Ascending aorta (tissue), 2 donors: ENCODE measurements around the gene HCRTR1. TPM values are rescaled to one million over a fixed set of nuclear protein-coding genes. Genes with fewer than 3 reads are reported as not detected.

Experiments used
- DNase-seq, 2 donors: peaks; one replicate each; pipeline ENCODE4 v3.0.0-alpha.2; 2019; ENCODE audit warnings: low spot score in 2 of 2
- H3K27ac ChIP-seq, 2 donors: fragments of 200-600 bp; sonication (generic); one replicate each; pipeline ENCODE4 v1.5.1; 2016 to 2017; ENCODE audit warnings: mild to moderate bottlenecking in 1 of 2
- H3K27me3 ChIP-seq: fragments of 200-600 bp; sonication (generic); one replicate; pipeline ENCODE4 v1.5.1; 2017
- H3K36me3 ChIP-seq, 2 donors: fragments of 200-600 bp; sonication (generic); one replicate each; pipeline ENCODE4 v1.5.1; 2016
- H3K4me1 ChIP-seq, 2 donors: fragments of 200-600 bp; sonication (generic); one replicate each; pipeline ENCODE4 v1.5.1; 2016 to 2017; ENCODE audit warnings: mild to moderate bottlenecking in 1 of 2
- H3K4me3 ChIP-seq, 2 donors: fragments of 200-600 bp; sonication (generic); one replicate each; pipeline ENCODE4 v1.5.1; 2016 to 2017; ENCODE audit warnings: mild to moderate bottlenecking in 1 of 2
- H3K9me3 ChIP-seq, 2 donors: fragments of 200-600 bp; sonication (generic); one replicate each; pipeline ENCODE4 v1.5.1; 2016
- intact Hi-C: fragments of 100-400 bp; cut with DNase I; formaldehyde crosslinking; loops from one replicate; pipeline ENCODE4 v1.15.1; 2023
- total RNA-seq: library from RNA; depleted of rRNA; stranded (reverse); fragments of >200 nt; gene quantifications from one replicate; pipeline ENCODE4 v1.1.0, GENCODE V29; 2016
- TF ChIP-seq, protein P1 (sequence below), 3 experiments: fragments of 200-600 bp in 2 of 3; fragments of 450-650 bp in 1 of 3; sonication (generic) in 2 of 3; IDR thresholded peaks; one replicate each; pipeline ENCODE4 v1.5.1; 2016 to 2019; ENCODE audit warnings: antibody characterized with exemption in 3 of 3, mild to moderate bottlenecking in 1 of 3, moderate library complexity in 1 of 3

Gene HCRTR1
- total RNA-seq, 1 donor from 2014 or later = not detected

DNA sequence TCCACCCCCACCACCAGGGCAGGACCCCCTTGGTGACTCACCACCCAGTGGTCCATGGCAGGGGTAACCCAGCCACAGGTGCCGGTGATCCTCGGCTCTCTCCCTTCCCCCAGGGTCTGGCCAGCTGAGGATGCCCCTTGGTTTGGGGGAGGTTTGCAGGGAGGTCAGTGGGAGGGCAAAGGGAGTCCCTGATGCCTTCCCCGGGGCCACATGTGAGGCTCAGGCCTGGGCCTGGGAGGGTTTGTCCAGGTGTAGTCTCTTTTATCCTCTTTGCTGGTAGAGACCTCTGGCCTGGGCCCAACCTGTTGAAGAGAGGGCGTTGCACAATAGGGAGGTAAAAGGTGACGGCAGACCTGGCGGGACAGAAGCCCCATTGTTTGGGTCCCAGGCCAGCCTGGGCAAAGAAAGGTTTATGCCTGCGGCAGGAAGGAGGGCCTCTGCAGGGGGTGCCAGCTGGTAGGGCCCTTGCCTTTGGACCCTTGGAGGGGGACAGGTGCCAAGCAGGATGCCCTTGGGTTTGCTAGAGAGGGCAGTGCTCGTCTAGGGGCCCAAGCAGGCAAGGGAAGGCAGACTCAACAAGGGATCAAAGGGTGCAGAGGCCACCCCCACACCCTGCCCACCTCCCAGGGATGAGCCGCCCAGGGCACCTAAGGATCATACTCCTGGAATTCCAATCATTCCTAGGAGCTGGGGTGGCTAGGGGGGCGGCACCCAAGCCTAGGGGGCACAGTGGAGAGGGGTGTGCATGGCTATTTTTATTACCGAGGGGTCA is 41.9 kb upstream of the HCRTR1 start:
- Histone ChIP-seq H3K27me3 (no peaks in the 10 kb centered on the region), H3K4me3 (peak overlapping the region; percentile 55 to 89), H3K27ac (peak overlapping the region; percentile 93 to 97), H3K9me3 (no peaks in the 10 kb centered on the region), H3K36me3 (no peaks in the 10 kb centered on the region), H3K4me1 (peaks cover 18 to 38% of the 10 kb centered on the region in 2 donors)
- no peak for DNase-seq
- TF ChIP-seq, protein P1, sequence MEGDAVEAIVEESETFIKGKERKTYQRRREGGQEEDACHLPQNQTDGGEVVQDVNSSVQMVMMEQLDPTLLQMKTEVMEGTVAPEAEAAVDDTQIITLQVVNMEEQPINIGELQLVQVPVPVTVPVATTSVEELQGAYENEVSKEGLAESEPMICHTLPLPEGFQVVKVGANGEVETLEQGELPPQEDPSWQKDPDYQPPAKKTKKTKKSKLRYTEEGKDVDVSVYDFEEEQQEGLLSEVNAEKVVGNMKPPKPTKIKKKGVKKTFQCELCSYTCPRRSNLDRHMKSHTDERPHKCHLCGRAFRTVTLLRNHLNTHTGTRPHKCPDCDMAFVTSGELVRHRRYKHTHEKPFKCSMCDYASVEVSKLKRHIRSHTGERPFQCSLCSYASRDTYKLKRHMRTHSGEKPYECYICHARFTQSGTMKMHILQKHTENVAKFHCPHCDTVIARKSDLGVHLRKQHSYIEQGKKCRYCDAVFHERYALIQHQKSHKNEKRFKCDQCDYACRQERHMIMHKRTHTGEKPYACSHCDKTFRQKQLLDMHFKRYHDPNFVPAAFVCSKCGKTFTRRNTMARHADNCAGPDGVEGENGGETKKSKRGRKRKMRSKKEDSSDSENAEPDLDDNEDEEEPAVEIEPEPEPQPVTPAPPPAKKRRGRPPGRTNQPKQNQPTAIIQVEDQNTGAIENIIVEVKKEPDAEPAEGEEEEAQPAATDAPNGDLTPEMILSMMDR (IDR thresholded peaks at IDR 0.05) = no peak
- intact Hi-C loops = loop anchor here (2.0 kb wide), 2 partner anchors 13 to 69 kb away; partner anchors contain the start of gene PEF1

DNA sequence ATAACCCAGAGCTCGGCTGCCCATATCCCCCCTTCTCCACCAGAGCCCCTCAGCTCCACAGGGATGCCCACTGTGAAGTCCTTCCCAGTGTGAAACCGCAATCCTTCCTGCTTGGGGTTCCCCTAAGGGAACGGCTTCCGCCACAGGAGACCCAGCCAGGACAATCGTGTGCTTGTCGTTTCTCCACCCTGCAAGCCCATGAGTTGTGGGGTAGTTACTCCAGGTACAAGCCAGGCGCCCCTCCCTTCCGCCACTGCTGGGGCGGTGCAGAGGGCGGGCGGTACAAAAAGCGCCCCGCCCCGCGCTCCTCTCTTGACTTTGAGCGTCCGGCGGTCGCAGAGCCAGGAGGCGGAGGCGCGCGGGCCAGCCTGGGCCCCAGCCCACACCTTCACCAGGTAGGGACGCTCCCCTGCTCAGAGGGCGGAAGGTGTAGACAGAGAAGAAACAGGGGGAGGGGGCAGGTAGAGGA is 41.3 kb upstream of the HCRTR1 start, which contains the start of gene TINAGL1:
Gene TINAGL1 (plus strand): TSS at position 315 of the 469 bp plus-strand sequence. CDS start 634 bp downstream, outside the sequence.
- intact Hi-C loops = loop anchor here (2.0 kb wide), 1 partner anchor 69 kb away; the partner anchor contains the start of gene PEF1
- H3K36me3 ChIP-seq = no peaks in the 10 kb centered on the region
- DNase-seq = peak in 1 of 2 donors; percentile 86
- TF ChIP-seq, protein P1 (IDR thresholded peaks at IDR 0.05) = no peak
- H3K27ac ChIP-seq = peak within 1 kb of the TSS; percentile 93 to 97
- H3K4me3 ChIP-seq = peak within 1 kb of the TSS; percentile 55 to 89
- no peaks in the 10 kb centered on the region for H3K27me3 ChIP-seq
- no peaks in the 10 kb centered on the region for H3K9me3 ChIP-seq
- H3K4me1 ChIP-seq = peaks cover 18 to 41% of the 10 kb centered on the region in 2 donors

DNA sequence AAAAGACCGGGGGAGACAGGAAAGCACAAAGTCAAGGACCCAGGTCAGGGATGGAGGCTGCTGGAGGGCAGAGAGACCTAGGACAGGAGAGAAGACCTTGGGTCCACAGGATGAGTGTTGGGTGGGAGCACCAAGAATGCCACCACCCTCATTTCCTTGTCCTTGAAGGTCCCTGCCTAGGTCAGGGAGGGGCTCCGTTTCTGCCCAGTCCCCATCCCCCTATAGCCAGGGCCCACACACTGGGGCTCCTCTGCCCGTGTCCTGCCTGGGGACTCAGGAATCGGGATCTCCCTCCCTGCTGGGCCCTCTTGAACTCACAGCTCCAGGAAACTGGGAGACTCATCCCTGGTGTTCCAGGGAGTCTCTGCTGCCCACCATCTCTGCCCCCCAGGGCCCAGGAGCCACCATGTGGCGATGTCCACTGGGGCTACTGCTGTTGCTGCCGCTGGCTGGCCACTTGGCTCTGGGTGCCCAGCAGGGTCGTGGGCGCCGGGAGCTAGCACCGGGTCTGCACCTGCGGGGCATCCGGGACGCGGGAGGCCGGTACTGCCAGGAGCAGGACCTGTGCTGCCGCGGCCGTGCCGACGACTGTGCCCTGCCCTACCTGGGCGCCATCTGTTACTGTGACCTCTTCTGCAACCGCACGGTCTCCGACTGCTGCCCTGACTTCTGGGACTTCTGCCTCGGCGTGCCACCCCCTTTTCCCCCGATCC is 40.6 kb upstream of the HCRTR1 start:
- Histone ChIP-seq H3K4me1 (peaks cover 18 to 44% of the 10 kb centered on the region in 2 donors), H3K27ac (peak overlapping the region; percentile 93 to 97), H3K27me3 (no peaks in the 10 kb centered on the region), H3K4me3 (peak overlapping the region; percentile 55 to 89), H3K36me3 (peaks cover 0 to 7% of the 10 kb centered on the region in 2 donors), H3K9me3 (no peaks in the 10 kb centered on the region)
- TF ChIP-seq, protein P1 (IDR thresholded peaks at IDR 0.05) = no peak
- intact Hi-C loops = loop anchor here (2.0 kb wide), 1 partner anchor 68 kb away; the partner anchor contains the start of gene PEF1
- DNase-seq = no peak

DNA sequence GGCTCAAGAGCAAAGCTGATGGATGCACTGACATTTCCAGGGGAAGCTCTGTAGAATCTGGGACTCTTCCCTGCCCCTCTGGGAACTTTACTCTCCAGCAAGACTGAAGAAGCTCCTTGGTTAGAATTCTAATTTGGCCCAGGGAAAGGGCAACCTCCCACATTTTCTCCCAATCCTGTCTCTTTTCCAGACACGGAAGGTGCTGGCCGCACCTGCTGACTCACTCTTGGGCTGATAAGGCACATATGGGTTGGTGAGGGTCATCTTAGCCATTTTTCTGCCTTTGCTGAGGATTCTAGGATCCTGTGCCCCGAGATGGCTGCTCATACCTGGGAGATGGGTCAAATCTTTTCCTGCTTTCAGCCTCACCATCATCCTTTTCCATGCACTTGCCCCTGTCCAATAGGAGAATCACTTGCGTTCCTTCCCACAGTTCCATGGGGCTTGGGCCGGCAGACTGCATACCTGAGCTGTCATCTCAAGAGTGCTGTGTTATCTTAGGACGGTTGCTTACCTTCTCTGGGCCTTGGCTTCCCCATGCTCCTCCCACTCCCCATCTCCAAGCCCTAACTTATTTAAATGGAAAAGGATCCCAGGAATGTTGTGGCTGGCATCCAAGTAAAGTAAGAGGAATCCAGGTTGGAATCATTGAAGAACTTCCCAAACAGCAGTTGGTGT is 39.8 kb upstream of the HCRTR1 start:
- Histone ChIP-seq H3K9me3 (no peaks in the 10 kb centered on the region), H3K4me1 (peaks cover 24 to 46% of the 10 kb centered on the region in 2 donors), H3K36me3 (peaks cover 0 to 12% of the 10 kb centered on the region in 2 donors), H3K27me3 (no peaks in the 10 kb centered on the region), H3K27ac (peak overlapping the region; percentile 93 to 97), H3K4me3 (peak overlapping the region; percentile 55 to 89)
- peak in 1 of 2 donors; percentile 63 for DNase-seq
- TF ChIP-seq, protein P1 (IDR thresholded peaks at IDR 0.05) = no peak
- intact Hi-C loops = loop anchor here (2.0 kb wide), 1 partner anchor 67 kb away; the partner anchor contains the start of gene PEF1

DNA sequence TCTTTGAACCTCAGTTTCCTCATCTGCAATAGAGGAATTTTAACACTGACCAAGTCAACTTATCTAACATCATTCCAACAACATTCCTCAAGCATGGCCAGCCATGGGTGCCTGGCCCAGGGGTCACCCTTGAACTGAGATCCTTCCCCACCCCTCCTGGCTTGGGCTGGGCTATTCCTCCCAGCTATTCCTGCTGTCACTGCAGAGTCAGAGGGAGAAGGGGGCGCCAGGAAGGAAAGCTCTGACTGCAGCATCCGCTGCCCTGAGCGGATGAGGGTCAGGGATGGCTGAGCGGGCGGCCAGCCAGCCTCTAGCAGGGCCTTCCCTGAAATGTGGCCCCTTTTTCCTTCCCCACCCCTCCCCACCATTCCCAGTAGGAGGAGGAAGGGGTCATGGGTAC is 38.1 kb upstream of the HCRTR1 start:
- peaks cover 10 to 26% of the 10 kb centered on the region in 2 donors for H3K36me3 ChIP-seq
- no peak for DNase-seq

More for the DNA sequence above, 38.1 kb upstream of the HCRTR1 start:
- H3K4me1 ChIP-seq = peaks cover 26 to 49% of the 10 kb centered on the region in 2 donors
- TF ChIP-seq, protein P1 (IDR thresholded peaks at IDR 0.05) = no peak
- peak overlapping the region; percentile 49 to 89 for H3K4me3 ChIP-seq
- no peaks in the 10 kb centered on the region for H3K9me3 ChIP-seq
- H3K27ac ChIP-seq = peak overlapping the region; percentile 93 to 97
- intact Hi-C loops = no loop called here
- H3K27me3 ChIP-seq = no peaks in the 10 kb centered on the region
